Measurements from ENCODE around the gene TAS2R39.
"Not testable (repeated sequence)": the region's sequence is repeated elsewhere in the genome, so short reads cannot be mapped to it uniquely, and the experiment has no call there.

Gene TAS2R39

DNA sequence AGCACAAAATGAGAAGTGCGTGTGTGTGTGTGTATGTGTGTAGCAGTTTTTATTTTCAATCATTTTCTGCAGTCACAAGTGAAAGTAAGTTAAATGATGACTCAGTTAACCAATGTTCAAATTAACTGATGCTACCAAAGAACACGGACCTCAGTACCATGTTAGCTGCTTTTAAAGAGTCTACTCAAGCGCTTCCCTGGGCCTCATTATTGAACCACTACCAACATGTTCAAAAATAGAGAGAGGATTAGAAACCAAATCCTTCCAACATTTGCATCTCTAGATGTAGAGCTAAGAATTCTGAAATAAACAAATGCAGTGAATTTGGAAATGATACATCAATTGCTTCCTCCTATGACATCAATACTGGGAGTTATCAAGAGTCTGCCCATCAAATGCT is at the start of gene TAS2R39:
Gene TAS2R39, plus strand, starts transcription at position 396 of the 400 bp plus-strand sequence. Its CDS starts 0 bp downstream, at position 396.
- DNase-seq: no peak

DNA sequence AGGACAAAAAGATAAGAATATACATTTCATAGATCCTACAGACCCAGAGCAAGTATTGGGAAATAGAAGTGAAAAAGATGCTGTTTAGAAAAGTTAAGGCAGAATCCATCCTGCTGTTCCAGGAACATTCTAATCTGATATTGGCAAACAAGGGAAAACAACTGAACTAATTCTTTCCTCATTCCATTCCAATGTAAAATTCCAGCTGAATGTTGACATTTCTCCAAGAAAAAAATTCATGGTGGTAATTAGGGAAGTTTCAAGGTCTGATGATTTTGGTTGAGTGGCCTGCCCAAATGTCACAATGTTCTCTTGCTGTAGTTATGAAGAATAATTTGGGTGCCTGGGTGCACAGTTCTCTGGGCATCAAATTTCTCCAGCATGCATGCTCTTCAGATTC is 36.1 kb upstream of the TAS2R39 start:
- DNase-seq: no peak

DNA sequence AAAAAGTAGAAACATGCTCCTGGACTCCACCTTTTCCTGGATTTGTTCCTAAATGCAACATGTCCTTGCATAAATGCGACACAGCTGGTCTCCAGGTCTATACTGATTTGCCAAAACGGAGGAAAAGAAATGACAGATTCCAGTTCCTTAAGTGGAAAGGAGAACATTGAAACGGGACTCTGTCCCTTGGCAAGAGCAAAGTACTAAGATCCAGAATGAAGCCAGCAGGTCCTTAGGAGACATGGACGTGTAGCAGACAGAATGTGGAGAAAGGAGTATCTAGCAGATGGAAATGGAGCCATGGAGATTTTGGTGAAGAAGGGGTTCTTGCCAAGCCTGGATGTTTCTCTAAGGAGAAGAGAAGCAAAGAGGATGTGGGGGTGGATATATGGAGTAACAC is 35.2 kb upstream of the TAS2R39 start:
- DNase-seq: no peak

DNA sequence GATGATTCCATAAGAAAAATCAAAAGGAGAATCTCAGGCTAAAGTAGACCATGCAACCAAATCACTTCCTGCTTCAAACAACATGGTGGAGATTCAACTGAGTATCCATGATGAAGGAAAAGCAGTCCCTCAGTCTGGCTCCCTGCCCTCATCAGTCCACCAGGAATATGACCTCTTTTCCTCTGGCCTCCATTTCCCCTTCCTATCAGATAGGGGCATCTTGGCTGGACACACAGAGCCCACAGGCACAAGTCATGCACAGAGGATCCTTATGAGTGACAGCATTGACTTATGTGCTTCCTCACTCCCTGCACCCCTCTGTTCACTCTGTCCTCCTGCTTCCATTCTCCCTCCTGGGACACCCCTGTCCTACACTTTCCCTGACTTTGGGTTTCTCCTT is 34.6 kb upstream of the TAS2R39 start:
- DNase-seq: no peak

DNA sequence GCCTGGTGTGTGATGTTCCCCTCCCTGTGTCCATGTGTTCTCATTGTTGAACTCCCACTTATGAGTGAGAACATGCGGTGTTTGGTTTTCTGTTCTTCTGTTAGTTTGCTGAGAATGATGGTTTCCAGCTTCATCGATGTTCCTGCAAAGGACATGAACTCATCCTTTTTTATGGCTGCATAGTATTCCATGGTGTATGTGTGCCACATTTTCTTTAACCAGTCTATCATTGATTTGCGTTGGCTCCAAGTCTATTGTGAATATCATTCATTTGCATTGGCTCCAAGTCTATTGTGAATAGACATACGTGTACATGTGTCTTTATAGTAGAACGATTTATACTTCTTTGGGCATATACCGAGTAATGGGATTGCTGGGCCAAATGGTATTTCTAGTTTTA is 32.5 kb upstream of the TAS2R39 start:
- not testable (repeated sequence) for DNase-seq

DNA sequence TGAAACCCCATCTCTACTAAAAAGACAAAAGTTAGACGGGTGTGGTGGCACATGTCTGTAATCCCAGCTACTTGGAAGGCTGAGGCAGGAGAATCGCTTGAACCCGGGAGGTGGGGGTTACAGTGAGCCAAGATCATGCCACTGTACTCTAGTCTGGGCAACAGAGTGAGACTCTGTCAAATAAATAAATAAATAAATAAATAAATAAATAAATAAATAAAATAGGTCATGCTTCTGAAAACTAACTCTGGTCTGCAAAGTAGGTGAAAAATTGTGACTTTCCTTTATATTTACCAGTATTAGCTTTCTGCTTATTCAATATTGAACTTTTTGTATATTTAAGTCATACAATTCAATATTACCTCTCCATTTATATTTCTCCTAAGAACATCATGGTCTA is 24.6 kb upstream of the TAS2R39 start:
- DNase-seq: not testable (repeated sequence)

DNA sequence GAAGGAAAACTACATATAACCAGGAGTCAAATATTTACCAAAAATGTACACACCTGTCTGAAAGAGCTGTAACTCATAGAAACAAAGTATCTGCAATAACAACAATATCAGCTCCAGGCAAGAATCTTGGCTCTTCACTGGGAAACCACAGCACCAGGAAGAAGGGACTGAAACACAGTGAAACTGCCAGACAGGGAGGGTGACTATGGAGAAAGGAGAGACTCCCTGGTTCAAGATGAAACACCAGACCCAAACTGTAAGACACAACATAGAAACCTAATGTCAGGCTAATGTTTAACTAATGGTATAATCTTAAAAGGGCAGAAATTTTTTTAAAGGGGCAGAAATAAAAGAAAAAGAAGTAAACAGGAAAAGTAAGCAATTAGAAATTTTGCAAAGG is 11.5 kb upstream of the TAS2R39 start:
- peak; percentile 40 for DNase-seq

DNA sequence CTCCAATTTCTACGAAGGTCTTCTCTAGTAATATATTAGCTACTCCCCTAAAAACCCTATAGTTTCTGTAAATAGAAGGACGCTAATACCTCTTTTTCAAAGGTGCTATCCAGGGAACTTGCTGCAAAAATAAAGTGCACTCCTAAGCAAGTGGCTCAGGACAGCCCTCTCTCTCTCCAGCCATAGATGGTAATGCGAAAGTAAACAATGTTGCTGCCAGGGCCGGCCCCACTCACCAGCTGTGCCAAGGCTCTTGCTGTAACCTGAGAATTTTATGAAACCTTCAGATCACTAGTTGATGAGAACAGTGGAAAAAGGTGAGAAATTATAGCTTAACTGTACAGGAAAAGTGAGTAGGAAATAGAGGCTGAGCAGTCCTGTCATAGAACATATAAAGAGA is 10.9 kb upstream of the TAS2R39 start:
- peak; percentile 80 for DNase-seq

DNA sequence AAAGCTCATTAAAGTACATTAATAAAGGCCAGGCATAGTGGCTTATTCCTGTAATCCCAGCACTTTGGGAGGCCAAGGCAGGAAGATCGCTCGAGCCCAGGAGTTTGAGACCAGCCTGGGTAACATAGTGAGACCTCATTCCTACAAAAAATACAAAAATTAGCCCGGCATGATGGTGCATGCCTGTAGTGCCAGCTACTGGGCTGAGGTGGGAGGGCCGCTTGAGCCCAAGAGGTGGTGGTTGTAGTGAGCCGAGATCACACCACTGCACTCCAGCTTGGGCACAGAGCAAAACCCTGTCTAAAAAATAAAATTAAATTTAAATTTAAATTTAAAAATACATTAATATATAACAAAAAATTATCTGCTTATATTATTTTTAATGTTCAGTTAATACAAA is 7.1 kb upstream of the TAS2R39 start:
- no peak for DNase-seq

DNA sequence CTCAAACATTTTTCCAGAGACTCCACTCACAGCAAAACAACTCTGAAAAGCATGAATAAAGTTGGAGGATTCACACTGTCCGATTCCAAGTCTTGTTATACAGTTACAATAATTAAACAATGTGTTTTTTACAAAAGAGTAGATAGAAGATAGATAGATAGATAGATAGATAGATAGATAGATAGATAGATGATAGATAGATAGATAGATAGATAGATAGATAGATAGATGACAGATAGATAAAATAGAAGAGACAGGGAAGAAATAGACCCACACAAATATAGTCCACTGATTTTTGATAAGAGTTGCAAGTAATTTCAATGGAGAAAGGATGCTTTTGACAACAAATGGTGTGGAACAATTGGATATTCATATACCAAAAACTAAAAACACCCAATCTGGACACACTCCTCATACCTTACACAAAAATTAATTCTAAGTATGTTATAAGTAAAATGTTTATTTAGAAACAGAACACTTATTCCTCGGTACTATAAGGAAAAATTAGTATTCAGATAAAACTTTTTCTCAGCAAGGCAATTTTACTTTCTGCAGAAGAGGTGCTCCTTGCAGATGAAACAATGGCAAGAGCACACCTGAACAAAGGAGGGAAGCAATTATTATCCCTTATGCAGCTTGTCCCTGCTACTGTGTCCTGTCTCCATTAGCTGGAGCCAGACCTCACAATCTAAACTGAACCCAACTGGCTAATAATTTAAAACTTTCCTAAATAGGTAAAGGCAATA is 5.7 kb upstream of the TAS2R39 start:
- DNase-seq: no peak

DNA sequence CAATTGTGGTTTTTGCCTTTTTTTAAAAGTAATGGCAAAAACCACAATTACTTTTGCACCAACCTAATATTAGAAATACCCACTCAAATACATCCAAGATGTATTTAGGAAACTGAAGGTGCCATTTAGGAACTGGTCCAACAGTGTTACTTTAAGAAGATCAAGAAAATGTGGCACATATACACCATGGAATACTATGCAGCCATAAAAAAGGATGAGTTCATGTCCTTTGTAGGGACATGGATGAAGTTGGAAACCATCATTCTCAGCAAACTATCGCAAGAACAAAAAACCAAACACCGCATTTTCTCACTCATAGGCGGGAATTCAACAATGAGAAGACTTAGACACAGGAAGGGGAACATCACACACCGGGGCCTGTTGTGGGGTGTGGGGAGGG is 2.4 kb upstream of the TAS2R39 start:
- DNase-seq: not testable (repeated sequence)

DNA sequence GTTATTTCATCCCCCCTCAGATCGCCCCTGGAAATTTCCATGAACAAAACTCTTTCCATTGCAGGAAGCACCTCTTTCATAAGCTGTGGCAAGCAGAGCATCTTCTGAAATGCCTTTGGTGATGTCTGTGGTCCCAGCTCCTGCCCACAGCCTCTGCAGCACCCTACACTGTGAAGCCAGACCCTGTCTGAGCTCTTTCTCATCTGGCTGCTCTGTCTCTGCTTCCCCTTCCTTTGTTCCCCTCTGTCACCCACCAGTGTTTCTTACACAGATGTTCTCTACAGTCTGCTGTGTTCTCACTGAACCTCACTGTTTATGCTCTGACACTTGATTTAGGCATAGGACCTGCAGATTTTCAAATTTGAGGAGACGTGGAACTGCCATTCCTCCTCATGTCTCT is 1.9 kb upstream of the TAS2R39 start:
- no peak for DNase-seq

DNA sequence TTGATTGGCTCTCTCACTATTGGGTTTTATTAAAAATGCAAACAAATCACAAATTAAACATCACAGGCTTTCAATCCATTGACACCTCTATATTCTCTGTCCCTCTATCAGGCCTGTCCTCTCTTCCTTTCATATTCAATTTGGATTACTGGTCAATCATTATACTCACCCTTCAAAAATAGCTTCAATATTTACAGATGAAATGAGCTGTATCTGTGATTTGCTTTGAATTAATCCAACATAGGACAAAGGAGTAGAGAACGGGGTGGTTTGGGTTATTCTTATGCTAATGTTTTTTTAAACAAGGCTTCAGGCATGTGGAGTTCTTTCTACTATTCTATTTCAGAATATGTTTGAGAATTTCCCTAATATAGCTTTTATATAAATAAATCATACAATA is 2.3 kb downstream of the TAS2R39 start:
- no peak for DNase-seq

DNA sequence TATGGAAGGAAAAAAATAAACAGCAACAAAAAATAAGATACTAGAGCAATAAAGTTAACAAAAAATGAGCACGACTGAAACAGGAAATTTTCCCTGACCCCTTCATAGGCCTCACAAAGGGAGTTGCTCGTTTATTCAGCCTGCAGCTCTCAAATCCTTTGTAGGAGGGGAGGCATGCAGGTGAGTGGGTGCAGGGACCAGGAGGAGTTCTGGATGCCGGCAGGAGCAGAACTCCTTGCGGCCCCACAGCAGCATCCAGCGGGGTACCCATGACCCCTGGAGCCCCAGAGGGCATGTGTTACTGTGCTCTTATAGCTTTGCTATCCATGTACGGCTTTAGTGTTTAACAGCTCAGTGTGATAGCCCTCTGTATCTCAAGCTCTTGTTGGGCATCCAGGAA is 5.8 kb downstream of the TAS2R39 start:
- DNase-seq: no peak

DNA sequence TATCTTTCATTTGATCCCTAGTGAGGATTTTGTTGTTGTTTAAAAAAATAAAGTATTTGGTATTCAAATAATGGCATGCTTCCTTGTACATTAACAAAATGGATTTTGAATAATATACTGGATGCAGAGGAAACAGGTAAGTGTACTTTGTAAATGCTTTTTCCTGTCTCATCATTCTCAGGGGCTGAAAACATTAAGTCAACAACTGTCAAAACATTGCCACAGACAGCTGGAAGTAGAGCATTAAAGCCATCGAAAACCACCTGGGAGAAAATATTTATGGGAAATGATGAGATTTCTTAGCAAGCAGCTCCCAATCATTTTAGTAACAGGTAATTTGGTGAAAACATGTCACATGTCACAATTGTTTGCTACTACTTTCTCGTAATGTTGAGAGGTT is 10.7 kb downstream of the TAS2R39 start:
- no peak for DNase-seq

DNA sequence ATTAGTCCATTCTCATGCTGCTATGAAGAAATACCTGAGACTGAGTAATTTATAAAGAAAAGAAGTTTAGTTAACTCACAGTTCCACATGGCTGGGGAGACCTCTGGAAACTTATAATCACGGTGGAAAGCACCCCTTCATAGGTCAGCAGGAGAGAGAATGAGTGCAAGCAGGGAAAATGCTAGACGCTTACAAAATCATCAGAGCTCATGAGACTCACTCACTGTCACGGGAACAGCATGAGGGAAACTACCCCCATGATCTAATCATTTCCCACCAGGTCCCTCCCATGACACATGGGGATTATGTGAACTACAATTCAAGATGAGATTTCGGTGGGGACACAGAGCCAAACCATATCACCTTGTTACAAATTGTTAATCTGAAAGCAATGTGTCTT is 15.8 kb downstream of the TAS2R39 start:
- no peak for DNase-seq

DNA sequence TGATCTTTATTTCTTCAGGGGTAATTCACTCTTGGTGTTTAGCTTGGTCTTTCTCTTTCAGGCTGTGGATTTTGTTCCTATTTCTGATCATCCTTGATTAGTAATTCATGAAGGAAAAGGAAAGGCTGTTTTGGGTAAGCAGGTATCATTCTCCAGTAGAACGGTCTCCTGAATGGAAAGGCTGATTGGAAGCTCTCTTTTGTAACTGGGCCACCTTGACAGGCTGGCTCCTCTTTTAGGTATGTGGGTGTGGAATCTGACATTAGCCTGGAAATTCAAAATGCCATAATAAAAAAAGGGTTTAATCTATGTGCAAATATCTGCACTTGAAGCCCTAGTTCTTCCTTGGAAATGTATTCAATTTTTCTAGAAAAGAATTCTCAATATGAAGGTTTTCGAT is 18.9 kb downstream of the TAS2R39 start:
- DNase-seq: no peak

DNA sequence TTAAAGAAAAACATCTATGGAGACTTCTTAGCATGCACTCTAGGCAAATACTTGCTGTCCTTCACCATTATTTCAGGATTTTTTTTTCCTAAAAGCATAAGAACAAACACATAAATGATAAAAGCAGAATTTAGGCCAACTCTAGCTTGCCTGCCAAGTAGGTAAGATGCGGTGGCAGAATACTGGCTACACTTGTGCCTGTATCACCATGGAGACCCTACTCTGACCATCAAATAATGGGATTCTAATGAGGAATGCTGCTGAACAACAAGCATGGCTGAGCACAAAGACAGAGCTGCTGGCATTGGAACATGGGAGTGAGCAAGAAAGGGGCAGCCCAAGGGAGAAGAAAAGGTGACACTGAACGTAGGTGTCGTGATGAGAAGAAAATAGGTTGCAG is 20.2 kb downstream of the TAS2R39 start:
- no peak for DNase-seq

DNA sequence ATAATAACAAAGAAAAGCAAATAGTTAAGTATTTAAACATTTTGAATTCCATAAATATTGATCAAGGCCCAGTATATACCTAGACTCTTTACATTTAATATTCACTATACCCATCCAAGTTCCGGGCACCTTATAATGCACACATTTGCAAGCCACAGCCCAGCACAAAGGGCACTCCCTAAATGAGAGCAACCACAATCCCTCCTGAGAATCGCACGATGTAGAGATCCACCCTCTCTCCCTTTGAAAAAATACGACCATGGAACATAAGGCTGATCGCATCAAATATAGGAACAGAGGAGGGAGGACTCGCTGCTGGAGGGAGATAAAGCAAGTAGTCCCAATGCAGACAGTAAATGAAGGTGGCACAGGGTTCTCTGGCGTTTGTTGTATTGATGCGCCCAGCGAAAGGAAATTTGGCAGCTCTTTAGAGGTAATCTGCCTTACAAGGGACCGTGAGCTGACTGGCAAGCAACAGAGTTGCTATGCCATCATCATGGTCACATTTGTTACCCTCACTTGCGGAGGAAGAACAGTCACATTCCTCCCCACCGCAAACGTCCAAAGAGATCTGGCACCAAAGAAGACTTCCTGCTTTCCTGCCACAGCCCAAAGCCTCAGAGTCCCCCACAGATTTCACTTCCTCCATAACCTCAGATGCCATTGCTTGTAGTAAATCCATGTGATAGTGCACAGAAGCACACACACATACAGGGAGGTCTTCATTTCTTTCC is 22.5 kb downstream of the TAS2R39 start:
- DNase-seq: no peak

DNA sequence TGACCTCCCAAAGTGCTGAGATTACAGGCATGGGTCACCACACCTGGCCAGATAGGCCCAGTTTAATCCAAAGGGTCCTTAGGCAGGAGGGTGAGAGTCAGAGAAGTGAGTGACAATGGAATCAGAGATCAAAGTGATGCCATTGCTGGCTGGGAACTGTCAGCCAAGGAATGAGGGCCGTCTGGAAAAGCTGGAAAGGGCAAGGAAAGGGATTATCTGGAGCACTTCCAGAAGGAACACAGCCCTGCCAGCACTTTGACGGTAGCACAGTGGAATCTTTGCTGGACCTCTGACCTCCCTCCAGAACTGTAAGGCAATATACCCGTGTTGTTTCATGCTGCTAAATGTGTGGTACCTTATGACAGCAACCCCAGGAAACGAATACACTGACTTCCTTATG is 27.3 kb downstream of the TAS2R39 start:
- DNase-seq: no peak

DNA sequence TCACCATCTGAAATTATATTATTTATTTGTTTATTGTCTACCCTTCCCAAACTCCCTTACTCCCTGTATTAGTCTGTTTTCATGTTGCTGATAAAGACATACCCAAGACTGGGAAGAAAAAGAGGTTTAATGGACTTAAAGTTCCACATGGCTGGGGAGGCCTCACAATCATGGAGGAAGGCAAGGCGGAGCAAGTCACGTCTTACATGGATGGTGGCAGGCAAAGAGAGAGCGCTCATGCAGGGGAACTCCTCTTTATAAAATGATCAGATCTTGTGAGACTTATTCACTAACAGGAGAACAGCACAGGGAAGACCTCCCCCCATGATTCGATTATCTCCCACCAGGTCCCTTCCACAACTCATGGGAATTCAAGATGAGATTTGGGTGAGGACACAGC is 30.3 kb downstream of the TAS2R39 start:
- not testable (repeated sequence) for DNase-seq

DNA sequence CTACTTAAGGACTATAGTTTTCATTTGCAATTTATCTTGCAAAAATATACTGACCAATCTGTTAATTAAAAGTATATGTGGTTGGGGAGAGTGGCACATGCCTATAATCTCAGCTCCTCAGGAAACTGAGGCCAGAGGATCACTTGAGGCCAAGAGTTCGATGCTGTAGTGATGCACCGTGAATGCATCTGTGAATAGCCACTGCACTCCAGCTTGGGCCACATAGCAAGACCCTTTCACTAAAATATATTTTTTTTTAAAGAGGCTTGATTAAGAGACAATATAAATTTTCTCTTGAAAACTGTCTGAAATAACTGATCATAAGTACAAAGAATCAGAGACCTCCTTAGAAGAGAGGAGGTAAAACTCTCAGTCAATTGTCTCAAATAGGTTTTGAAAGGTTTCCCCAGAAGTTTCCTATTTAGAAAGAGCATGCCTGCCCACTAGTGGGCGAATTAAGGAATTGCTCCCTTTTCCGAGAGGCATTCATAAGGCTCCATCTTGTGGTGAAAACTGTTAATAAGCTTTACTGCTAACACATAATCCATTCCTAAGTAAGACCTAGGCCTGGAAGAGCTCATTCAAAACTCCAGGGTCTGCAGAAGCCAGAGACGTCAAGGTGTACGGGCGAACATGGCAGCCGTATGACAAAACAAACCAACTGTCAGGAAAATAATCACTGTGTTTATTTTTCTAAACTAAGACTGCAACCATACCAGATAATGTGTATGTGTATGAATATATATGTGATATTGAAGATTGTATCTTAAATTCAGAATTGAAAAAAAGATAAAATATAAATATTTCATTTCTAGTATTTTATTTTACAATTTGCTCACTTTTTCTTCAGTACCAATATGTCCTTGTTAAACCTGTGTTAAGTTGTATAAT is 31.8 kb downstream of the TAS2R39 start:
- peak; percentile 93 for DNase-seq

DNA sequence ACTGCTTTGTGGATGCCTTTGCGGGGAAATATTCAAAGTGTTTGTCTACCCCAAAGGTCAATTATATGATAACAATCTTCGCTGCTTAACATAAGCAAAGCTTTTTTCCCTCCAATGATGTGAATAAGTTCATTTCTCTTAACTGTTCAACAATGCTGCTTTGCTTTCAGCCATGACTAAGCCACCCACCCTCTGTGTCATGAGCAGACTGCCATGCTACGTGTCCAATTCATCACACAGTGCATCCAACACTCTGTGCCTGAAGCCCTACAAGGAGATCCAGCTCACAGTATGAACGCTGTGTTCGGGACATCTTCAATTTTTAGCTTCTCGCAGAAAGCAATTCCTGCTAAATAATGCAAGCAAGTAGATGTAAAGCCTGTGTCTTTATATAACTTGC is 32.9 kb downstream of the TAS2R39 start:
- no peak for DNase-seq

DNA sequence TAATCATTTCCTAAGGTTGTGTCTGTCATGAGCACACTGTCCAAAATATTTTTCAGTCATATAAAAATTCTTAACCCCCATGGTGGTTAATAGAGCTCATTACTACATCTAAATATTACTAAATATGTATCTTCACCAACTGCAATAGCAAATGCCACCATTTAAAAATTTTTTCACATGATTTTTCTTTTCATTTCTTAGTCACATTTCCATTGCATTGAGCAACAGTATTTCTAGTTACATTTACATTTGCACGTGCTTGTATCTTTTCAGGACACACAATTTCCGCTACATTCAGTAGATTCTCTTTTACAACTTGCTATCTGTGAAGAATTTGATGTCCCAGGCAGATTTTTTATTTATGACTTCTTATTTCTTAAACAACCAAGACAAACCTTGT is 33.5 kb downstream of the TAS2R39 start:
- no peak for DNase-seq

All from NCI-H2029 treated with DMSO at 0.1 percent for 48 hours (cell line).